SK-N-SH treated with all-trans-retinoic acid at 6 μM for 48 hours (cell line): ENCODE measurements around the gene GPR32.

ENCODE experiments used
- ARNTL ChIP-seq: fragments of 450-650 bp; formaldehyde crosslinking; IDR thresholded peaks from 2 replicates; pipeline ENCODE4 v1.5.0; 2020; ENCODE audit warnings: low read depth, mild to moderate bottlenecking, moderate library complexity, borderline replicate concordance
- ESRRG ChIP-seq: fragments of 250-450 bp; sonication (Bioruptor Pico); IDR thresholded peaks from 2 replicates; pipeline ENCODE4 v1.6.1; 2021; ENCODE audit warnings: mild to moderate bottlenecking
- GLIS3 ChIP-seq: fragments of 250-450 bp; sonication (Bioruptor Pico); IDR thresholded peaks from 2 replicates; pipeline ENCODE4 v1.5.0; 2020; ENCODE audit warnings: mild to moderate bottlenecking, moderate library complexity
- ISL1 ChIP-seq: fragments of 250-450 bp; sonication (Bioruptor Pico); IDR thresholded peaks from 2 replicates; pipeline ENCODE4 v2.1.2; 2022; ENCODE audit warnings: mild to moderate bottlenecking, moderate library complexity
- PPARA ChIP-seq: fragments of 250-450 bp; sonication (Bioruptor Pico); IDR thresholded peaks from 2 replicates; pipeline ENCODE4 v1.5.0; 2020; ENCODE audit warnings: mild to moderate bottlenecking, borderline replicate concordance
- TCF4 ChIP-seq: fragments of 250-450 bp; sonication (Bioruptor Pico); IDR thresholded peaks from 2 replicates; pipeline ENCODE4 v1.8.0; 2021; ENCODE audit warnings: mild to moderate bottlenecking, moderate library complexity, borderline replicate concordance
- ZC3H10 ChIP-seq: fragments of 250-450 bp; sonication (Bioruptor Pico); IDR thresholded peaks from 2 replicates; pipeline ENCODE4 v1.5.1; 2021; ENCODE audit warnings: mild to moderate bottlenecking, moderate library complexity
- TF ChIP-seq, protein P1 (sequence below): fragments of 250-450 bp; sonication (Bioruptor Pico); IDR thresholded peaks from 2 replicates; pipeline ENCODE4 v1.8.0; 2020; ENCODE audit warnings: mild to moderate bottlenecking, moderate library complexity, borderline replicate concordance

DNA sequence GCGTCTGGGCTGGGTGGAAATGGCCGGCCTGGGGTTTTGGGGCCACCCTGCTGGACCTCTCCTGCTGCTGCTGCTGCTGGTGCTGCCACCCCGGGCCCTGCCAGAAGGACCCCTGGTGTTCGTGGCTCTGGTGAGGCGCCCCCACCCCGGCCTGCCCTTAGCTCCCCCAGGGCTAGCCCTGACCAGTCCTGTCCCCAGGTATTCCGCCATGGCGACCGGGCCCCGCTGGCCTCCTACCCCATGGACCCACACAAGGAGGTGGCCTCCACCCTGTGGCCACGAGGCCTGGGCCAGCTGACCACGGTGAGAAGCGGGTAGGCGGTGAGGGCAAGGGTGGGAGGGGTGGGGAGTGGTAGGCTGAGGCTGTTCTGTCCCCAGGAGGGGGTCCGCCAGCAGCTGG is 20.1 kb downstream of the GPR32 start, which contains the start of gene ACP4:
- TF ChIP-seq, protein P1, sequence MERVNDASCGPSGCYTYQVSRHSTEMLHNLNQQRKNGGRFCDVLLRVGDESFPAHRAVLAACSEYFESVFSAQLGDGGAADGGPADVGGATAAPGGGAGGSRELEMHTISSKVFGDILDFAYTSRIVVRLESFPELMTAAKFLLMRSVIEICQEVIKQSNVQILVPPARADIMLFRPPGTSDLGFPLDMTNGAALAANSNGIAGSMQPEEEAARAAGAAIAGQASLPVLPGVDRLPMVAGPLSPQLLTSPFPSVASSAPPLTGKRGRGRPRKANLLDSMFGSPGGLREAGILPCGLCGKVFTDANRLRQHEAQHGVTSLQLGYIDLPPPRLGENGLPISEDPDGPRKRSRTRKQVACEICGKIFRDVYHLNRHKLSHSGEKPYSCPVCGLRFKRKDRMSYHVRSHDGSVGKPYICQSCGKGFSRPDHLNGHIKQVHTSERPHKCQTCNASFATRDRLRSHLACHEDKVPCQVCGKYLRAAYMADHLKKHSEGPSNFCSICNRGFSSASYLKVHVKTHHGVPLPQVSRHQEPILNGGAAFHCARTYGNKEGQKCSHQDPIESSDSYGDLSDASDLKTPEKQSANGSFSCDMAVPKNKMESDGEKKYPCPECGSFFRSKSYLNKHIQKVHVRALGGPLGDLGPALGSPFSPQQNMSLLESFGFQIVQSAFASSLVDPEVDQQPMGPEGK (CRISPR knock-in tag) = no peak
- no peak for TF ChIP-seq ARNTL (CRISPR knock-in tag)
- no peak for TF ChIP-seq PPARA (CRISPR knock-in tag)
- TF ChIP-seq ESRRG = no peak
- TF ChIP-seq GLIS3 (CRISPR knock-in tag) = no peak
- no peak for TF ChIP-seq TCF4 (CRISPR knock-in tag)
- TF ChIP-seq ISL1 (CRISPR knock-in tag) = no peak
- TF ChIP-seq ZC3H10 = no peak
